DOHH2 (cell line): ENCODE data around the gene EXOSC5.

ENCODE experiments used
- CTCF ChIP-seq: fragments of 200-600 bp; sonication (generic); IDR thresholded peaks from one replicate; pipeline ENCODE4 v1.5.1; 2014; ENCODE audit warnings: antibody characterized with exemption, mild to moderate bottlenecking, low read depth, low read length; ENCODE audit not compliant: poor library complexity, severe bottlenecking
- EZH2phosphoT487 ChIP-seq: fragments of 200-600 bp; sonication (generic); IDR thresholded peaks from 2 replicates; pipeline ENCODE4 v1.6.1; 2017; ENCODE audit warnings: borderline replicate concordance, mild to moderate bottlenecking, antibody characterized with exemption, low read length, moderate library complexity, mixed read lengths

- TF ChIP-seq EZH2phosphoT487 (no peak), CTCF (no peak)
These were observed 5.5 kb downstream of the EXOSC5 start for GRCh38 chr19:41391618-41392017.
